Stomach (tissue), 4 donors: ENCODE data around the gene TAB2.

ENCODE experiments used
- POLR2A ChIP-seq, 4 donors: fragments of 450-650 bp; IDR thresholded peaks; one replicate each; pipeline ENCODE4 v1.6.1; 2016; ENCODE audit warnings: antibody characterized with exemption in 4 of 4, control low read depth in 2 of 4, mild to moderate bottlenecking in 1 of 4, moderate library complexity in 1 of 4
- TF ChIP-seq, protein P1 (sequence below), 7 experiments: fragments of 450-650 bp in 4 of 7; fragments of 200-600 bp in 3 of 7; sonication (generic) in 3 of 7; IDR thresholded peaks; one replicate each; pipeline ENCODE4 v1.5.1; 2016 to 2019; ENCODE audit warnings: antibody characterized with exemption in 7 of 7, control low read depth in 2 of 7, mild to moderate bottlenecking in 1 of 7

- TF ChIP-seq, protein P1, sequence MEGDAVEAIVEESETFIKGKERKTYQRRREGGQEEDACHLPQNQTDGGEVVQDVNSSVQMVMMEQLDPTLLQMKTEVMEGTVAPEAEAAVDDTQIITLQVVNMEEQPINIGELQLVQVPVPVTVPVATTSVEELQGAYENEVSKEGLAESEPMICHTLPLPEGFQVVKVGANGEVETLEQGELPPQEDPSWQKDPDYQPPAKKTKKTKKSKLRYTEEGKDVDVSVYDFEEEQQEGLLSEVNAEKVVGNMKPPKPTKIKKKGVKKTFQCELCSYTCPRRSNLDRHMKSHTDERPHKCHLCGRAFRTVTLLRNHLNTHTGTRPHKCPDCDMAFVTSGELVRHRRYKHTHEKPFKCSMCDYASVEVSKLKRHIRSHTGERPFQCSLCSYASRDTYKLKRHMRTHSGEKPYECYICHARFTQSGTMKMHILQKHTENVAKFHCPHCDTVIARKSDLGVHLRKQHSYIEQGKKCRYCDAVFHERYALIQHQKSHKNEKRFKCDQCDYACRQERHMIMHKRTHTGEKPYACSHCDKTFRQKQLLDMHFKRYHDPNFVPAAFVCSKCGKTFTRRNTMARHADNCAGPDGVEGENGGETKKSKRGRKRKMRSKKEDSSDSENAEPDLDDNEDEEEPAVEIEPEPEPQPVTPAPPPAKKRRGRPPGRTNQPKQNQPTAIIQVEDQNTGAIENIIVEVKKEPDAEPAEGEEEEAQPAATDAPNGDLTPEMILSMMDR (IDR thresholded peaks at IDR 0.05) = no peak
- no peak for TF ChIP-seq POLR2A (IDR thresholded peaks at IDR 0.05)
Measured at GRCh38 chr6:149306967-149307366, 10.5 kb upstream of the TAB2 start.
